Stimulated activated CD8-positive, alpha-beta memory T cell treated with anti-CD3 and anti-CD28 coated beads, Interleukin-12 subunit alpha, Interleukin-12 subunit beta, amount 100 ng/mL, for 24 hours (primary cell): Measurements from ENCODE around the gene SLC17A4.

Source experiments
- DNase-seq: peaks from one replicate; pipeline ENCODE4 v3.0.0-alpha.2; 2020; ENCODE audit errors: extremely low read depth

Gene SLC17A4, protein sequence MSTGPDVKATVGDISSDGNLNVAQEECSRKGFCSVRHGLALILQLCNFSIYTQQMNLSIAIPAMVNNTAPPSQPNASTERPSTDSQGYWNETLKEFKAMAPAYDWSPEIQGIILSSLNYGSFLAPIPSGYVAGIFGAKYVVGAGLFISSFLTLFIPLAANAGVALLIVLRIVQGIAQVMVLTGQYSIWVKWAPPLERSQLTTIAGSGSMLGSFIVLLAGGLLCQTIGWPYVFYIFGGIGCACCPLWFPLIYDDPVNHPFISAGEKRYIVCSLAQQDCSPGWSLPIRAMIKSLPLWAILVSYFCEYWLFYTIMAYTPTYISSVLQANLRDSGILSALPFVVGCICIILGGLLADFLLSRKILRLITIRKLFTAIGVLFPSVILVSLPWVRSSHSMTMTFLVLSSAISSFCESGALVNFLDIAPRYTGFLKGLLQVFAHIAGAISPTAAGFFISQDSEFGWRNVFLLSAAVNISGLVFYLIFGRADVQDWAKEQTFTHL

DNA sequence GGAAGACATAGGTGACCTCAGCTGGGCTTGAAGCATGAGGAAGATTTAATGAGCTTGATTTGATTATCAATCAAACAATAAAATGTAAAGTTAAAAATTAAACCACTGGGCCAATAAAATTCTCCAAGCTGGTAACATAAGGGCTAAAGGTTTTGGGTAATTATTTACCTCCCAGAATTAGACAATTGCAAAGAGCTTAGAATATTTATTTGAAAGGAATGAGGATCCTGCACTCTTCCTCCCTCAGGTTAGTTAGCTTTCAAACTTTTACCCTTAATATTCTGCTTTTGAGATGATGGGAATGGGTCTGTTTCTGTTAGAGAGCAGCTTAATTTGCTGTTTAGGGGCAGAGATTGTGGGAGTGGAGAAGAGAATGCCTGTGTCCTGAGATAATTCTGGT, at the start of gene SLC17A4:
TSS of gene SLC17A4 (plus strand) at position 208 of the 400 bp plus-strand sequence. CDS start 7,221 bp downstream, outside the sequence.
- DNase-seq, result no peak

- no peak for DNase-seq
Observed at GRCh38 chr6:25706314-25707014, 48.1 kb upstream of the SLC17A4 start.

DNA sequence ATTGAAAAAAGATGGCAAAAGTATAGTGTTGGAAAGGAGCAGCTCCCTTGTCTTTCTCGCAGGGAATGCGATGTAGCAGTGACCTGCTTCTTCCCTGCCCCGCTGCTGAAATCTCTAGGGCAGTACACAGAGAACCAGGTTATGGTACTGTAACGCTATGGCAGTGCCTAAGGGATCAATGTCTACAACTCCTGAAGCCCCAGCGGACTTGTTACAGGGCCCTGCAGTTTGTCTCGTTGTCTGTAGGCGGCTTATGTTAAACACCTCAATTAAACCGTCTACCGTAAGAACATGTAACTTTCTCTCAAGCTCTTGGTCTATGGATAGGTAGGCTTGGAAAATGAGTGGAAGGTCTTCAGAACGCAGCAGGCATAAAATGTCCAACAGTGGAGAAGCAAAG, 44.8 kb upstream of the SLC17A4 start:
- no peak for DNase-seq

GRCh38 chr6:25710287-25710686, 44.3 kb upstream of the SLC17A4 start:
- no peak for DNase-seq

DNA sequence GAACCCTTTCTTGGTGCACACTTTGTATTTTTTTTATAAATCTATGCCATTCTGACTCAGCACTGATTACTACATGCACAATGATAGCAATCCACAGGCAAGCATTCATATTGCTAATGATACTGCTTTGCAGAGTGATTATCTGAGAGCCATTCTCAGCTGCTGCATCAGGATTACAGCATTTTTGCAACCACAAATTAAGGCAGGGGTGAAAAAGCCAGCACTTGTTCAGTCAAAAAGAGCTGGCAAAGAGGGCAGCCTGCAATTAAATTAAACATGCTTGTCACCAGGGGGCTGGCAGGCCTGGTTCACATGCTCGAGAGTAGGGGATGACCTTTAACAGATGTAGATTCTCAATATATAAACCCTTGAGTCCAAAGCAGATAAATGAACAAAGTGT, 40.7 kb upstream of the SLC17A4 start:
- no peak for DNase-seq

- no peak for DNase-seq
Observed at GRCh38 chr6:25714765-25715164, 39.8 kb upstream of the SLC17A4 start.

DNA sequence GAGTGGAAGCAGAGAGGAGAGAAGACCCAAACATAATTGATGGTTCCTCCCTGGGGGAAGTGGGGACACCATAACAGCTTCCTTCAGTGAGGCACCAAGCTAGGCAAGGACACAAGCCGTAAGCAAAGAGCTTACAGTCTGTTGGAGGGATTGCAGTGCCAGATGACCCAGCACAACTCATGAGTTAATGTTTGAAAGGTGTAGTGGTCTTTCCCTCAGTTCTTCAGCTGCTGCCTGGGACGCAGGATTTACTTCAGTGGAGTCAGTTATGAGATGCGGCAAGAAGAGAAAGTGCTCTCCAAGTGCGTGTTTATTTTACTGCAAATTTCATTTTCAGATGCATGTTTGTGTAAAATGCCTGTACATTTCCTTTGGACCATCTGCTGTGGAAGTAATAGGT, 38.7 kb upstream of the SLC17A4 start:
- DNase-seq, result no peak

DNA sequence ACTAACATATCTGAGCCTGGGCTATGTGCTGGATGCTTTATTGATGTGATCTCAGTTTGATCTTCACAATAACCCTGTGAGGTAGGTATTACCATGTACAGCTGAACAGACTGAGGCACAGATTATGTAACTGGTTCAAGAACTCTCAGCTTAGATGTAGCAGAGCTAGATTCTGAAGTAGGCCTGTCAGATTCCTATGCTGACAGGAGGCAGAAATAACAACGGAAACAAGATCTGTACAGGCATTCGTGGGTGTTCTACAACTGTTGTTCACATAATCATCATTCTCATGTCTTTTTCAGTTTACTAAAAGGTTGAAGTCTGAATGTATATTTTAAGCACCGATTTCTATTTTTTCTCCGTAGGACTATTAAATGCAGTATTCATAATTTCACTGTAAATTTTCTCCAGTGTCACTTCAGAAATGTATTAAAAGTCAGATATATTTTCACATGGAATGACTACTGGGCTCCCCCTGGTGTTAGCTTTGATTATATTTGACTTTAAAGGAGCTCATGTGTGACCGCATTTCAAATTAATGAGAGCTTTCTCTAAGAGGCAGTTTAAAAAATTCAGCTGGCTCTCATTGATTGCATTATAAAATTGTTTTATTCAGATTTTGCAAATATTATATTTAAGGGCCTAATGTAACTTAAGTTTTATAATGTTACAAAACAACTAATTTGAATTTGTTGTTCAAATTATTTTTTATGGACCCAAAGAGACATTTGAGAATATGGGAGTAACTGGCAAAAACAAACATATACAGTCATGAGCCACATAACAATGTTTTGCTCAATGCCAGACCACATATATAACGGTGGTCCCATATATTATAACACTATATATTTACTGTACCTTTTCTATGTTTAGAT, 36.4 kb upstream of the SLC17A4 start:
- no peak for DNase-seq

- no peak for DNase-seq
Observed at GRCh38 chr6:25726122-25726911, 28.2 kb upstream of the SLC17A4 start.

DNA sequence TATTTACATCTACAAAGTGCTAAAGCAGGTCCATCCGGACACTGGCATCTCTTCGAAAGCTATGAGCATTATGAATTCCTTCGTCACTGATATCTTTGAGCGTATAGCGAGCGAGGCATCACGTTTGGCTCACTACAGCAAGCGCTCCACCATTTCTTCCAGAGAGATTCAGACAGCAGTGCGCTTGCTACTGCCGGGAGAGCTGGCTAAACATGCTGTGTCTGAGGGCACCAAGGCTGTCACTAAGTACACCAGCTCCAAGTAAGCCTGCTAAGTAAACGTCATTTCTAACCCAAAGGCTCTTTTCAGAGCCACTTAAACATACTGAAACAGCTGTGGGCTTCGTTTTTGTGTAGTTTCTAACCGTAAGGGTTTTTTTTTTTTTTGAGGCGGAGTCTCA, 27.5 kb upstream of the SLC17A4 start:
- DNase-seq, result no peak

- DNase-seq, result no peak
Observed at GRCh38 chr6:25730907-25731306, 23.6 kb upstream of the SLC17A4 start.

DNA sequence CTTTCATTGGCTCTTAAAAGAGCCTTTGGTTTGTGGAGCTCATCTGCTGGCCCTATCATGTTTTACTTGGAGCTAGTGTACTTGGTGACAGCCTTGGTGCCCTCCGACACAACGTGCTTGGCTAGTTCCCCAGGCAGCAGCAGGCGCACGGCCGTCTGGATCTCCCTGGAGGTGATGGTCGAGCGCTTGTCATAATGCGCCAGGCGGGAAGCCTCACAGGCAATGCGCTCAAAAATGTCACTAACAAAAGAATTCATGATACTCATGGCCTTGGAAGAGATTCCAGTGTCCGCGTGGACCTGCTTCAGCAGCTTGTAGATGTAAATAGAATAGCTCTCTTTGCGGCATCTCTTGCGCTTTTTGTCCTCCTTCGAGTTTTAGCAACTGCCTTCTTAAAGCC, 22.8 kb upstream of the SLC17A4 start:
- no peak for DNase-seq

- no peak for DNase-seq
Observed at GRCh38 chr6:25732468-25733198, 21.9 kb upstream of the SLC17A4 start.

- no peak for DNase-seq
Observed at GRCh38 chr6:25735261-25735660, 19.3 kb upstream of the SLC17A4 start.

GRCh38 chr6:25743868-25744267, 10.7 kb upstream of the SLC17A4 start:
- no peak for DNase-seq

DNA sequence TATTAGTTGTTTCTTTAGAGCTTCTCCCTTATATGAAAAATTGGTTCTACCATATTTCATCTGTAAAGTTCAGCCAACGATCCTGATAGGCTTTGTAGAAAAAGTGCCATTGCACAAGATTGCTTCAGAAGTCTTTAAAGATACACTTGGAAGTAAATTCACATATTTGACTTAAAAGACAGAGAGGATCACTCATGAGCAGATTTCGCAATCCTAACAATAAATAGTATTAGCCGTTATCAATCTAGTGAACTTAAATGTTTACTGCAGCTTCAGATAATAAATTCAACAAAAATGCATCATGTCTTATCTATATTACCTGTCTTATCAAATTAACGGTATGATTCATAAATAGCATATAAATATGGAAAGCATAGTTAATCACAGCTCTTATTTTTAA, 8.7 kb upstream of the SLC17A4 start:
- DNase-seq, result no peak

GRCh38 chr6:25746968-25747367, 7.6 kb upstream of the SLC17A4 start:
- no peak for DNase-seq

DNA sequence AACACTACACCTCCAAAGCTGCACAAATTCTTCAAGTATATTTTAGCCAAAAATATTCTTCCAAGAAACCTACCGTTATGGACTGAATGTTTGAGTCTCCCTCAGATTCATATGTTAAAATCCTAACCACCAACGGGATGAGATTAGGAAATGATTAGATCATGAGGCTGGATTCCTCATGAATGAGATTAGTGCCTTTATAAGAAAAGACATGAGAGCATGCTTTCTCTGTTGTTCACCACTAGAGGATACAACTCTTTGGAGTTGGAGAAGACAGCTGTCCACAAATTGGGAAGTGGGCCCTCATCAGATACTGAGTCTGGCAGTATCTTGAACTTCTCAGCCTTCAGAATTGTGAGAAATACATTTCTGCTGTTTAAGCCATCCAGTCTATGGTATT, 7.1 kb upstream of the SLC17A4 start:
- no peak for DNase-seq

DNA sequence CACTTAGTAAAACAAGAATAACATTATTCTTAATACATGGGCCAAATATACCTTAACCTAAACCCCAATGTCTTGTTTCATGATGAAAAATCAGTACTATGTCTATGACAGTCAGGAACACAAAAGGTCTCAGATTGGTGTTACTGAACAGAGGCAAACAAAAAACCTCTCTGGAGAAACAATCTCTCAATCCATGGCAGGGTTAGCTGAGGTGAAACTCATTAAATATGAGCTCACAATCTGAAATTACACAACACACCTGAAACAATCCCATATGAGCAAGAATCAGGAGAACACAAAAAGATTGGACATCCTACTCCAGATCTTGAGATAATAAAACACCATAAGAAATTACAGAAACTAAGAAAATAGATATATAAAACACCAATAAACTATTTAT, 6.5 kb upstream of the SLC17A4 start:
- DNase-seq, result no peak
